ENCODE data around the gene ENOX1.

DNA sequence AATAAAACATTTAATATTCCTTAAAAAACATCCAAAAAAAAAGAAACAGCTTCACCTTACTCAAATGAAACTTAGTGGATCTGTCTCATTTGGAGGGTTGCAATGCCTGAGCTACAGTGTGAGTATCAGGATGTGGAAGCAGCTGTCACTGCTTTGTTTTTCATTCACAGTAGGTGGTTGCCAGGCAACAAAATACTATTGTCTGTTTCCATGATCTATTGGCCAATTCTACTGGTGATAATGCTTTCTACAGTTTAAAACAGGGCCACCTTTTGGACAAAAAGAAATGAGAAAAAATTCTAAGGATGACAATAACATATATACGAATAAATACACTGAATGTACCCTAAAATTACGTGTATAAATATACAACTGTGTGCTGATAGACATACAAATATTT, 3.0 kb downstream of the ENOX1 start:
- TF ChIP-seq, protein P1, sequence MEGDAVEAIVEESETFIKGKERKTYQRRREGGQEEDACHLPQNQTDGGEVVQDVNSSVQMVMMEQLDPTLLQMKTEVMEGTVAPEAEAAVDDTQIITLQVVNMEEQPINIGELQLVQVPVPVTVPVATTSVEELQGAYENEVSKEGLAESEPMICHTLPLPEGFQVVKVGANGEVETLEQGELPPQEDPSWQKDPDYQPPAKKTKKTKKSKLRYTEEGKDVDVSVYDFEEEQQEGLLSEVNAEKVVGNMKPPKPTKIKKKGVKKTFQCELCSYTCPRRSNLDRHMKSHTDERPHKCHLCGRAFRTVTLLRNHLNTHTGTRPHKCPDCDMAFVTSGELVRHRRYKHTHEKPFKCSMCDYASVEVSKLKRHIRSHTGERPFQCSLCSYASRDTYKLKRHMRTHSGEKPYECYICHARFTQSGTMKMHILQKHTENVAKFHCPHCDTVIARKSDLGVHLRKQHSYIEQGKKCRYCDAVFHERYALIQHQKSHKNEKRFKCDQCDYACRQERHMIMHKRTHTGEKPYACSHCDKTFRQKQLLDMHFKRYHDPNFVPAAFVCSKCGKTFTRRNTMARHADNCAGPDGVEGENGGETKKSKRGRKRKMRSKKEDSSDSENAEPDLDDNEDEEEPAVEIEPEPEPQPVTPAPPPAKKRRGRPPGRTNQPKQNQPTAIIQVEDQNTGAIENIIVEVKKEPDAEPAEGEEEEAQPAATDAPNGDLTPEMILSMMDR (IDR thresholded peaks at IDR 0.05): no peak
- TF ChIP-seq POLR2A (IDR thresholded peaks at IDR 0.05): no peak
